Stromal cell of bone marrow (primary cell): Measurements from ENCODE around the gene SDK1.
A peak's percentile ranks its signal among the peaks of the same experiment; 100 is the strongest.

Source experiments
- DNase-seq: peaks from one replicate; pipeline ENCODE4 v3.0.0-alpha.2; 2012; ENCODE audit warnings: low read depth

SDK1 gene

GRCh38 chr7:3459111-3459510 is 158.1 kb downstream of the SDK1 start:
- no peak for DNase-seq

- no peak for DNase-seq
Measured at GRCh38 chr7:3461923-3462322, 160.9 kb downstream of the SDK1 start.

GRCh38 chr7:3463696-3464095 is 162.6 kb downstream of the SDK1 start:
- no peak for DNase-seq

GRCh38 chr7:3464900-3465622 is 164.0 kb downstream of the SDK1 start:
- DNase-seq, result no peak

GRCh38 chr7:3466261-3466660 is 165.2 kb downstream of the SDK1 start:
- no peak for DNase-seq

- DNase-seq, result no peak
Measured at GRCh38 chr7:3469641-3470040, 168.6 kb downstream of the SDK1 start.

GRCh38 chr7:3480197-3480596 is 179.1 kb downstream of the SDK1 start:
- no peak for DNase-seq

- DNase-seq, result no peak
Measured at GRCh38 chr7:3481435-3481834, 180.4 kb downstream of the SDK1 start.

GRCh38 chr7:3482147-3482921 is 181.3 kb downstream of the SDK1 start:
- DNase-seq, result no peak

GRCh38 chr7:3486841-3487240 is 185.8 kb downstream of the SDK1 start:
- DNase-seq, result no peak

- no peak for DNase-seq
Measured at GRCh38 chr7:3488829-3489228, 187.8 kb downstream of the SDK1 start.

GRCh38 chr7:3493499-3493898 is 192.4 kb downstream of the SDK1 start:
- DNase-seq, result peak; percentile 3

- no peak for DNase-seq
Measured at GRCh38 chr7:3494947-3495346, 193.9 kb downstream of the SDK1 start.

- no peak for DNase-seq
Measured at GRCh38 chr7:3495530-3495929, 194.5 kb downstream of the SDK1 start.

GRCh38 chr7:3495954-3496353 is 194.9 kb downstream of the SDK1 start:
- no peak for DNase-seq

- DNase-seq, result no peak
Measured at GRCh38 chr7:3497796-3498195, 196.7 kb downstream of the SDK1 start.

- DNase-seq, result no peak
Measured at GRCh38 chr7:3501671-3502070, 200.6 kb downstream of the SDK1 start.

- no peak for DNase-seq
Measured at GRCh38 chr7:3504384-3504783, 203.3 kb downstream of the SDK1 start.

GRCh38 chr7:3510101-3511020 is 209.3 kb downstream of the SDK1 start:
- DNase-seq, result no peak

- DNase-seq, result no peak
Measured at GRCh38 chr7:3517344-3517743, 216.3 kb downstream of the SDK1 start.

- DNase-seq, result no peak
Measured at GRCh38 chr7:3518546-3518945, 217.5 kb downstream of the SDK1 start.

GRCh38 chr7:3520206-3520605 is 219.2 kb downstream of the SDK1 start:
- no peak for DNase-seq
